ENCODE data around the gene RCL1.
"Not testable (repeated sequence)": the region's sequence is repeated elsewhere in the genome, so short reads cannot be mapped to it uniquely, and the experiment has no call there.

RCL1 gene

GRCh38 chr9:4890242-4890641 lies 97.5 kb downstream of the RCL1 start:
- DNase-seq = no peak

- no peak for DNase-seq
These were observed 98.2 kb downstream of the RCL1 start for GRCh38 chr9:4890929-4891328.

- no peak for DNase-seq
These were observed 98.9 kb downstream of the RCL1 start for GRCh38 chr9:4891674-4892073.

GRCh38 chr9:4892501-4893194 lies 99.9 kb downstream of the RCL1 start:
- DNase-seq = no peak

GRCh38 chr9:4894076-4894475 lies 101.3 kb downstream of the RCL1 start:
- DNase-seq = no peak

GRCh38 chr9:4899853-4900252 lies 107.1 kb downstream of the RCL1 start:
- not testable (repeated sequence) for DNase-seq

- DNase-seq = not testable (repeated sequence)
These were observed 108.8 kb downstream of the RCL1 start for GRCh38 chr9:4901401-4902134.

GRCh38 chr9:4902135-4902475 lies 109.4 kb downstream of the RCL1 start:
- DNase-seq = no peak

- DNase-seq = no peak
These were observed 111.8 kb downstream of the RCL1 start for GRCh38 chr9:4904322-4905134.

GRCh38 chr9:4905135-4905490 lies 112.4 kb downstream of the RCL1 start:
- no peak for DNase-seq
